K562 (cell line): ENCODE results near the gene HOATZ. TPM values are rescaled to one million over a fixed set of nuclear protein-coding genes. Genes with fewer than 3 reads are reported as not detected.

Experiments used
- ATAC-seq: fragments of 200-7000 bp; cut with Tn5 transposase; 3 replicates; pipeline ENCODE4 v1.9.1; 2020; ENCODE audit warnings: moderate library complexity
- BruUV-seq: library from RNA; stranded (reverse); fragments of 400-500 nt; replicated peaks from 2 replicates; lab custom pipeline; 2021; lab: Mats Ljungman, UMichigan
- CTCF ChIA-PET: fragments of 300-600 bp; formaldehyde crosslinking; extraction: SDS; loops from one replicate; lab custom pipeline; 2021; ENCODE audit warnings: low intra/inter-chr PET ratio; lab: Yijun Ruan, JAX
- POLR2A ChIA-PET: fragments of 300-600, 350-650 bp; sonication (Branson Sonifier 250); formaldehyde crosslinking; extraction: SDS; loops from one replicate; lab custom pipeline; 2021; ENCODE audit warnings: antibody characterized with exemption, inconsistent platforms; lab: Yijun Ruan, JAX
- DNase-seq, 4 experiments: peaks; one replicate each; pipeline versions ENCODE4 v3.0.0 to v3.0.0-alpha.2; 2011 to 2018; ENCODE audit warnings: low spot score in 3 of 4, mixed read lengths in 3 of 4; ENCODE audit errors: extremely low read depth in 1 of 4
- FAIRE-seq: peaks from 2 replicates; lab custom pipeline; 2011; peaks lifted over from hg19 to GRCh38; lab: Jason Lieb, UNC
- H2AFZ ChIP-seq: 2 replicates; pipeline ENCODE4 v1.6.0; 2011; ENCODE audit warnings: low read depth, low read length, control low read depth, inconsistent platforms
- H3K27ac ChIP-seq: fragments of 200-600 bp; 3 replicates; pipeline ENCODE4 v1.8.0; 2011; ENCODE audit warnings: low read depth, mild to moderate bottlenecking, control low read depth, inconsistent platforms, low read length, moderate library complexity, mixed read lengths; ENCODE audit errors: extremely low read depth
- H3K27me3 ChIP-seq, 2 experiments: fragments of 300-600 bp in 1 of 2; 2 replicates in 1 of 2; 3 replicates in 1 of 2; pipeline versions ENCODE4 v1.6.0 to v1.8.0; 2011; ENCODE audit warnings: inconsistent platforms in 2 of 2, low read length in 2 of 2, mild to moderate bottlenecking in 1 of 2, mixed read lengths in 1 of 2, moderate library complexity in 1 of 2; ENCODE audit not compliant: control insufficient read depth in 2 of 2, insufficient read depth in 2 of 2
- H3K36me3 ChIP-seq: fragments of 300-600 bp; 3 replicates; pipeline ENCODE4 v1.8.0; 2011; ENCODE audit warnings: mild to moderate bottlenecking, low read length, inconsistent platforms; ENCODE audit not compliant: control insufficient read depth, insufficient read depth
- H3K4me1 ChIP-seq, 2 experiments: fragments of 200-600 bp in 1 of 2; replicated peaks in 1 of 2; 2 replicates in 1 of 2; 3 replicates in 1 of 2; pipeline versions ENCODE4 v1.5.1 to v1.8.0; 2011; ENCODE audit warnings: inconsistent platforms in 2 of 2, low read length in 2 of 2, mild to moderate bottlenecking in 1 of 2, mixed read lengths in 1 of 2, moderate library complexity in 1 of 2; ENCODE audit not compliant: control insufficient read depth in 2 of 2, insufficient read depth in 2 of 2
- H3K4me2 ChIP-seq: 2 replicates; pipeline ENCODE4 v1.6.1; 2011; ENCODE audit warnings: low read length, control low read depth, inconsistent platforms, mixed read lengths; ENCODE audit not compliant: insufficient read depth
- H3K4me3 ChIP-seq: fragments of 200-600 bp; sonication (generic), shearing (Covaris generic); 2 replicates; pipeline ENCODE4 v1.5.1; 2016; ENCODE audit warnings: control low read depth, inconsistent platforms
- H3K79me2 ChIP-seq: fragments of 200-600 bp; 3 replicates; pipeline ENCODE4 v1.8.0; 2011; ENCODE audit warnings: low read length, inconsistent platforms; ENCODE audit not compliant: control insufficient read depth, insufficient read depth
- H3K9ac ChIP-seq, 2 experiments: 2 replicates each; pipeline versions ENCODE4 v1.6.0 to v1.6.1; 2011; ENCODE audit warnings: low read depth in 2 of 2, low read length in 2 of 2, control low read depth in 1 of 2, inconsistent platforms in 1 of 2, mild to moderate bottlenecking in 1 of 2, mixed read lengths in 1 of 2; ENCODE audit not compliant: insufficient read depth in 1 of 2
- H3K9me1 ChIP-seq: one replicate; pipeline ENCODE4 v1.6.0; 2011; ENCODE audit warnings: inconsistent platforms, mild to moderate bottlenecking, low read length, moderate library complexity; ENCODE audit not compliant: control insufficient read depth, insufficient read depth
- H3K9me3 ChIP-seq: replicated peaks from 2 replicates; pipeline ENCODE4 v1.5.1; 2011; ENCODE audit warnings: low read depth, low read length, inconsistent platforms; ENCODE audit not compliant: control insufficient read depth, insufficient read depth
- H4K20me1 ChIP-seq: replicated peaks from 2 replicates; pipeline ENCODE4 v1.6.1; 2011; ENCODE audit warnings: low read length, inconsistent platforms, mixed read lengths; ENCODE audit not compliant: control insufficient read depth, insufficient read depth
- DLX4 ChIP-seq: fragments of 250-450 bp; sonication (Bioruptor Pico); IDR thresholded peaks from 2 replicates; pipeline ENCODE4 v1.6.1; 2021; ENCODE audit warnings: mild to moderate bottlenecking
- DMBX1 ChIP-seq: fragments of 250-450 bp; sonication (Bioruptor Pico); IDR thresholded peaks from 2 replicates; pipeline ENCODE4 v1.8.0; 2022; ENCODE audit warnings: inconsistent platforms, mild to moderate bottlenecking, moderate library complexity, borderline replicate concordance
- GATAD2A ChIP-seq: fragments of 450-650 bp; IDR thresholded peaks from 2 replicates; pipeline ENCODE4 v1.6.1; 2017
- NCOA2 ChIP-seq, 2 experiments: fragments of 450-650 bp; IDR thresholded peaks; 2 replicates each; pipeline ENCODE4 v1.6.1; 2018; ENCODE audit warnings: mild to moderate bottlenecking in 2 of 2, moderate library complexity in 1 of 2; ENCODE audit not compliant: partially characterized antibody in 2 of 2
- PHB2 ChIP-seq: fragments of 450-650 bp; IDR thresholded peaks from 2 replicates; pipeline ENCODE4 v1.6.1; 2017; ENCODE audit warnings: low read depth
- SMAD1 ChIP-seq: fragments of 150-350 bp; IDR thresholded peaks from 2 replicates; pipeline ENCODE4 v1.6.1; 2014; ENCODE audit warnings: low read length, low read depth; ENCODE audit not compliant: partially characterized antibody
- SMAD4 ChIP-seq: fragments of 250-450 bp; sonication (Bioruptor Pico); conservative IDR thresholded peaks from 2 replicates; pipeline ENCODE4 v1.8.0; 2021; ENCODE audit warnings: inconsistent platforms, mild to moderate bottlenecking, moderate library complexity
- SMC3 ChIP-seq: conservative IDR thresholded peaks from 2 replicates; pipeline ENCODE4 v1.6.1; 2011; ENCODE audit warnings: low read depth, low read length, improper control_type of control experiment; ENCODE audit not compliant: insufficient read depth
- SNRNP70 ChIP-seq: fragments of 200-400 bp; formaldehyde crosslinking; optimal IDR thresholded peaks from 2 replicates; pipeline ENCODE3; 2017; ENCODE audit warnings: low read depth, low read length
- SREBF2 ChIP-seq: sonication (generic); formaldehyde crosslinking; IDR thresholded peaks from 2 replicates; pipeline ENCODE4 v1.4.0; 2020; ENCODE audit warnings: mild to moderate bottlenecking, missing genetic modification reagents
- TAF9B ChIP-seq: fragments of 450-650 bp; IDR thresholded peaks from 2 replicates; pipeline ENCODE4 v1.6.1; 2018; ENCODE audit warnings: mild to moderate bottlenecking; ENCODE audit not compliant: partially characterized antibody
- TOE1 ChIP-seq, 2 experiments: fragments of 450-650 bp in 1 of 2; sonication (generic) in 1 of 2; formaldehyde crosslinking in 1 of 2; IDR thresholded peaks; 2 replicates each; pipeline versions ENCODE4 v1.7.1 to v1.8.0; 2016 to 2022; ENCODE audit warnings: borderline replicate concordance in 2 of 2, mild to moderate bottlenecking in 2 of 2, antibody characterized with exemption in 1 of 2, inconsistent platforms in 1 of 2, low read depth in 1 of 2, missing genetic modification reagents in 1 of 2, moderate library complexity in 1 of 2
- ZBTB49 ChIP-seq: sonication (generic); formaldehyde crosslinking; IDR thresholded peaks from 2 replicates; pipeline ENCODE4 v1.8.0; 2022; ENCODE audit warnings: missing genetic modification reagents, mild to moderate bottlenecking, borderline replicate concordance
- ZNF41 ChIP-seq: fragments of 250-450 bp; sonication (Bioruptor Pico); conservative IDR thresholded peaks from 2 replicates; pipeline ENCODE4 v1.4.0; 2020; ENCODE audit warnings: mild to moderate bottlenecking
- ZNF699 ChIP-seq: fragments of 250-450 bp; sonication (Bioruptor Pico); IDR thresholded peaks from 2 replicates; pipeline ENCODE4 v1.8.0; 2021; ENCODE audit warnings: mild to moderate bottlenecking, moderate library complexity; ENCODE audit not compliant: insufficient replicate concordance
- WGBS: fragments of 100-300 bp; shearing (Covaris generic); methylation state at CpG from one replicate; pipeline ENCODE4 v1.1.6; 2016; ENCODE audit warnings: low coverage, mixed read lengths; ENCODE audit not compliant: insufficient coverage; ENCODE audit errors: missing lambda C conversion rate; 5-methylcytosine and 5-hydroxymethylcytosine counted together
- in situ Hi-C: fragments of 300-500 bp; cut with MboI; formaldehyde crosslinking; loops from 4 replicates; pipeline ENCODE4 v1.15.0; 2018; ENCODE audit warnings: inconsistent platforms, mixed read lengths
- intact Hi-C: fragments of 100-400 bp; cut with micrococcal nuclease; formaldehyde crosslinking; loops from 2 replicates; pipeline ENCODE4 v1.14.2; 2022
- polyA plus RNA-seq, 8 experiments: library from polyadenylated mRNA; depleted of rRNA in 4 of 8; stranded (reverse) in 5 of 8; unstranded in 3 of 8; fragments of >200 nt; fragmentation: Nextera tagmentation in 2 of 8; fragmentation: Illumina TruSeq in 1 of 8; extraction: Ambion mirVana in 2 of 8; extraction: Trizol in 1 of 8; gene quantifications; 2 replicates each; pipeline versions ENCODE4 v1.2.1 to v1.2.3, GENCODE V29; 2011 to 2014; ENCODE audit warnings: inconsistent platforms in 1 of 8, missing spikeins in 1 of 8
- total RNA-seq, 7 experiments: library from RNA; depleted of rRNA in 6 of 7; stranded (reverse); fragments of >200 nt in 6 of 7; fragmentation: Illumina TruSeq in 2 of 7; extraction: Trizol in 2 of 7; gene quantifications; 2 replicates each; pipeline versions ENCODE4 v1.2.1 to v1.2.3, GENCODE V29; 2011 to 2021; ENCODE audit warnings: low replicate concordance in 1 of 7

Gene HOATZ
- total and polyA plus RNA-seq, 9 of the 15 experiments (the other 6 are each of a cell fraction or from before 2014, with no cell fraction given), result not detected

GRCh38 chr11:111582881-111583280 lies 68.3 kb downstream of the HOATZ start:
- no peaks in the 10 kb centered on the region for H3K9me1 ChIP-seq
- in situ Hi-C loops (no loop called here), intact Hi-C loops (no loop called here)
- no TSS peak for BruUV-seq
- POLR2A ChIA-PET, result no interaction called here
- 12% methylated on average over 4 of the region's 4 CpGs for WGBS
- no peak overlapping the region for H2AFZ ChIP-seq
- no peak for DNase-seq
- no peak overlapping the region for H3K27ac ChIP-seq
- H3K27me3 ChIP-seq, result no peaks in the 10 kb centered on the region
- H3K36me3 ChIP-seq, result no peaks in the 10 kb centered on the region
- no peak for TF ChIP-seq NCOA2 (IDR thresholded peaks at IDR 0.05; ENCODE audit: partially characterized antibody in 2 of 2)
- TF ChIP-seq SMAD4 (CRISPR knock-in tag), result no peak
- TF ChIP-seq GATAD2A, result no peak
- TF ChIP-seq TAF9B, result no peak
- no peak for TF ChIP-seq ZBTB49 (CRISPR knock-in tag)
- no peak for TF ChIP-seq DLX4 (CRISPR knock-in tag)
- TF ChIP-seq SREBF2 (CRISPR knock-in tag), result no peak
- no peak for TF ChIP-seq ZNF699
- TF ChIP-seq SNRNP70, result no peak
- no peak for TF ChIP-seq SMC3
- TF ChIP-seq ZNF41 (CRISPR knock-in tag), result no peak
- no peak for TF ChIP-seq TOE1 (IDR thresholded peaks at IDR 0.05; ENCODE audit: borderline replicate concordance)
- TF ChIP-seq TOE1 (CRISPR knock-in tag; IDR thresholded peaks at IDR 0.05; ENCODE audit: borderline replicate concordance, low read depth), result no peak
- no peak for TF ChIP-seq PHB2
- no peak for TF ChIP-seq DMBX1 (CRISPR knock-in tag)
- TF ChIP-seq SMAD1, result no peak
- no peak for FAIRE-seq
- no peaks in the 10 kb centered on the region for H4K20me1 ChIP-seq
- H3K79me2 ChIP-seq, result no peaks in the 10 kb centered on the region
- H3K9me3 ChIP-seq, result no peaks in the 10 kb centered on the region
- no peak for ATAC-seq
- CTCF ChIA-PET, result no interaction called here
- H3K4me2 ChIP-seq, result no peak overlapping the region
- no peak overlapping the region for H3K4me3 ChIP-seq
- no peaks in the 10 kb centered on the region for H3K4me1 ChIP-seq
- no peak overlapping the region for H3K9ac ChIP-seq
